Stimulated activated naive CD8-positive, alpha-beta T cell treated with anti-CD3 and anti-CD28 coated beads, Interleukin-15, Interleukin-2, amounts not matched to agents 100 U/mL and 50 U/mL, for 24 hours (primary cell): ENCODE data around the gene AMDHD1.

ENCODE experiments used
- ATAC-seq: fragments of 150-1000 bp; cut with Tn5 transposase; one replicate; pipeline ENCODE4 v1.10.0; 2021
- DNase-seq: peaks from one replicate; pipeline ENCODE4 v3.0.0; 2021

Gene AMDHD1

GRCh38 chr12:95943330-95943842 lies at the start of gene AMDHD1:
TSS of gene AMDHD1 (plus strand) at chr12:95943331. CDS start at chr12:95943399, 68 bp downstream.
- DNase-seq (peak; percentile 69), ATAC-seq (peak; percentile 67)

GRCh38 chr12:95896846-95897245 lies 46.3 kb upstream of the AMDHD1 start:
- no peak for ATAC-seq

GRCh38 chr12:95898081-95898480 lies 45.0 kb upstream of the AMDHD1 start:
- no peak for ATAC-seq
- no peak for DNase-seq

More at GRCh38 chr12:95896846-95897245, 46.3 kb upstream of the AMDHD1 start:
- DNase-seq: no peak

GRCh38 chr12:95908573-95908972 lies 34.6 kb upstream of the AMDHD1 start:
- no peak for ATAC-seq
- no peak for DNase-seq

DNA sequence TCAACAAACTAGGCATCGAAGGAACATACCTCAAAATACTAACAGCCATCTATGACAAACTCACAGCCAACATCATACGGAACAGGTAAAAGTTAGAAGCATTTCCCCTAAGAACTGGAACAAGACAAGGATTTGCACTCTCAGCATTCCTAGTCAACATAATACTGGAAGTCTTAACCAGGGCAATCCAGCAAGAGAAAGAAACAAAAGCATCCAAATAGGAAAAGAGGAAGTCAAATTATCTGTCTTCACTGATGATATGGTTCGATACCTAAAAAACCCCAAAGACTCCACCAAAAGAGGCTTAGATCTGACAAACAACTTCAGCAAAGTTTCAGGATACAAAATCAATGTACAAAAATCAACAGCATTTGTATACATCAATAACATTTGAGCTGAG lies 33.3 kb upstream of the AMDHD1 start:
- ATAC-seq (no peak), DNase-seq (no peak)

GRCh38 chr12:95918194-95918993 lies 24.7 kb upstream of the AMDHD1 start:
- ATAC-seq (peak; percentile 92), DNase-seq (peak; percentile 42)

DNA sequence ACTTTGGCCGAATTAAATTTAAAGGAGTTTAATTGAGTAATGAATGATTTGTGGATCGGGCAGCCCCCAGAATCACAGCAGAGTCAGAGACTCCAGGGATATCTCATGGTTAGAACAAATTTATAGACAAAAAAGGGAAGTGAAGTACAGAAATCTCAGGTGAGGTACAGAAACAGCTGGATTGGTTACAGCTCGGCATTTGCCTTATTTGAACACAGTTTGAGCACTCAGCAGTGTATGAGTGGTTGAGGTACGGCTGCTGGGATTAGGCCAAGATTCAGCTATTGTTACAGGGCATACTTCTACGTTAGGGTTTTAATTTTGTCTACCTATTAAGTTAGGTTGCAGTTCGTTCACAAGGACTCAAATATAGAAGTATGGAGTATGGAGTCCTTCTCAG lies 24.0 kb upstream of the AMDHD1 start:
- no peak for ATAC-seq

DNA sequence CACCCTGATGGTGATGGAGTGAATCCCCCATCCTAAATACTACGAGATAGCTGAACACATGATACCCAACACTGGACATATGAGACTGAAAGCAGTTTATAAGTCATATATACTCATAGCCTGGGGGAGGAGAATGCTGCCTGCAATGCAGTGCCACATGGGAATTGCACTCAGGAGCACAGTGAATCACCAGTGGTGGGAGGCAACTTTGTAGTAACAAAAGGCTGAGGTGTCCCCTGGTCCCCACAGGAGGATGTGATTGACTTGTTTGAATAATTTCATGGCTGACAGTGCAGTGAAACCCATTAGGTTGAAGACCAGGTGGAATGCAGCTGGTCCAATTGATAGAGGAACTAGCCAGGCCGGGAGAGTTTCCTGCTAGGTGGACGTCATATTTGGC lies 20.9 kb upstream of the AMDHD1 start:
- no peak for DNase-seq
- ATAC-seq: no peak

More for the DNA sequence above, 24.0 kb upstream of the AMDHD1 start:
- no peak for DNase-seq

GRCh38 chr12:95940514-95940913 lies 2.6 kb upstream of the AMDHD1 start:
- no peak for DNase-seq
- ATAC-seq: no peak

DNA sequence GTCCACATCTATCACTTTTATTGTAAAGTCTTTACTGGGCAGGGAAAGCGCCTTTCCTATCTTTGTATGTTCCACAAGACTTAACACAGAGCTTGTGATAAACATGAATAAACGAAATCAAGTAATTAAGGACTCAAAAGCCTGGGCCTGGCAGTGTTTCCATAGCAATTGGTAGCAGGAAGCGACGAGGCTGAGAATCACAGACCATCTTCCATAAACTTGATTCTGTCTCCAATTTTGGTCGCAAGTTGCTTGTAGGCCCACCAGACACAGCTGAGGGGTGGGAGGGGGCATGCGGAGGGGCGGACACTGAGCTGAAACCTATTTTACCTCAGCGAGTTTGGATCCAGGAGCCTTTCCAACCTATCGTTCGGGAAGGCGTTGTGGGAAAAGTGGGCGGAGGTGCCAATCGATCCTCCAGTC lies 1.0 kb upstream of the AMDHD1 start:
- no peak for DNase-seq

GRCh38 chr12:95942524-95943329 lies 404 bp upstream of the AMDHD1 start, which contains the start of gene CCDC38:
TSS of gene CCDC38 (minus strand) at chr12:95942614. CDS start at chr12:95936509, 6,105 bp downstream.
- ATAC-seq (peak; percentile 99), DNase-seq (peak; percentile 85)

More for the DNA sequence above, 1.0 kb upstream of the AMDHD1 start:
- ATAC-seq: no peak

- ATAC-seq: no peak
These were observed 1.1 kb downstream of the AMDHD1 start for GRCh38 chr12:95944108-95944704.

DNA sequence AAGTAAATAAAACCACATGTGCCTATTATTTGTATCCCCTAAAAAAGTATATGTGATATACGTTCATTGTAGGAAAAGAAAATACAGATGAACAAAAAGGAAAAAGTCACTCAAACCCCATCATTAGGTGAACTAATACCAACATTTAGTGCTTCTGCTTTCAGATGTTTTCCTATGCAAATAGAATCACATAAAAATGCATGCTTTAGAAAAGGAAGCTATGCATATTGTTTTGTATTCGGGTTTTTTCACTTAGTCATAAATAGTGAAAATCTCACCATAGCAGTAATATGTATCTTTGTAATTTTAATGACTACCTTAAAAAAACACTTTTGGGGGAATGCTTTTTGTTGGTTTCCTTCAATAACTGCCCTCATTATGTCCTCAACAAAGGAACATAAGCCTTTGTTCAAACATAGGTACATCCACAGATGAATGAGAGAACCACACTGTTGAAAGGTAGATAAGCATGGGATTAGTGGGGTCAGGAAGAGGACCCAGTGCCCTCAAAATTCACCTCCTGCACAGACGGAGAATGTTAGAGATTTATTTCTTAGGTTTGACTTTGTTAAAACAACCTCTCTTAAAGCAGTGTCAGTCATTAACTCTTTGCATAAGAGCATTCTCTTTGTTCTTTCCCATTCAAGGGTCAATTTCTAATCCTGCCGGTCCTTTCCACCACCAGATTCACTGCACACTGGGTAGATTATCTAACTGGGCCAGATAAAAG lies 6.5 kb downstream of the AMDHD1 start:
- ATAC-seq: no peak
- DNase-seq: no peak

More at GRCh38 chr12:95944108-95944704, 1.1 kb downstream of the AMDHD1 start:
- DNase-seq: no peak

DNA sequence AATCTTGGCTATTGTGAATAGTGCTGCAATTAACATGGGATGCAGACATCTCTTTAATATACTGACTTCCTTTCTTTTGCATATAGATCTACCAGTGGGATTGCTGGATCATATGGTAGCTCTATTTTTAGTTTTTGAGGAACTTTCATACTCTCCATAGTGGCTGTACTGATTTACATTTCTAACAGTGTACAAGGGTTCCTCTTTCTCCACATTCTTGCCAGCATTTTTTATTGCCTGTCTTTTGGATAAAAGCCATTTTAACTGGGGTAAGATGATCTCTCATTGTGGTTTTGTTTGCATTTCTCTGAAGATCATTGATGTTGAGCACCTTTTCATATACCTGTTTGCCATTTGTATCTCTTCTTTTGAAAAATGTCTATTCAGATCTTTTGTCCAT lies 8.4 kb downstream of the AMDHD1 start:
- DNase-seq: no peak
- no peak for ATAC-seq

DNA sequence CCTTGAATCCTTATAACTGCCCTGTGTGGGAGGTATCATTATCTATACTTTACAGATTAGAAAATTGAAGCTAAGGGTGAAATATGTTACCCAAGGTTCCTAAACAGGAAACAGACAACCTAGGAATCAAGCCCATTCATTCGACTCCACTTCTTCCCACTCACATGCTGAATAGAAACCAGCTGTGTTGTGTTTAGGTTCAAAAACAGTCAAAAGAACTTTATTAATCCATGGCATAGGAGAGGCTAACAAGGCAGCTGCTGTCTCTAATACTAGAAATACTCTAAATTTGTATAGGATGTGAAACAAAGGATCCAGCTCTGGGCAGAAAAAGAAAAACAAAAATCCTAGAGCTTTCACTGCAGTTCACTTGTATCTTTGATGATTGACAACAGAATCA lies 9.9 kb downstream of the AMDHD1 start:
- ATAC-seq: no peak
- no peak for DNase-seq

- no peak for ATAC-seq
- no peak for DNase-seq
These were observed 12.5 kb downstream of the AMDHD1 start for GRCh38 chr12:95955549-95956159.

DNA sequence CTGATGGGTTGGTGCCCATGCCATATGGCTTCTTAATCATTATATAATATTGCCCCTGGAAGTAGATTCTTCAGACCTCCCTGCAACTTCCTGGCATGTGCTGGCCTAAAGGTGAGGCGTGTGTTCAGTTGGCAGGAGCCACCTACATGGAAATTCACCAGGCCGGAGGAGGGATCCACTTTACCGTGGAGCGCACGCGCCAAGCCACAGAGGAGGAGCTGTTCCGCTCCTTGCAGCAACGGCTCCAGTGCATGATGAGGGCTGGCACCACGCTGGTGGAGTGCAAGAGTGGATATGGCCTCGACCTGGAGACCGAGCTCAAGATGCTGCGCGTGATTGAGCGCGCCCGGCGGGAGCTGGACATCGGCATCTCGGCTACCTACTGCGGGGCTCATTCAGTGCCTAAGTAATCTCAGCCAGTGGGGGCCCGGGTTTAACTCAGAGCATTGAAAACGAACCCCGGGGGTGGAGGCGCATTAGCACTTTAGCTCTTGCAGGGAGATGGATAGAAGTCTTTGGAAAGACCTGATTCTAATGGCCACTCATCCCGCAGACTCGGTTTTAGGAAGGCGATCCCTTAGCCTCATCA lies 13.5 kb downstream of the AMDHD1 start:
- ATAC-seq: no peak
- no peak for DNase-seq

DNA sequence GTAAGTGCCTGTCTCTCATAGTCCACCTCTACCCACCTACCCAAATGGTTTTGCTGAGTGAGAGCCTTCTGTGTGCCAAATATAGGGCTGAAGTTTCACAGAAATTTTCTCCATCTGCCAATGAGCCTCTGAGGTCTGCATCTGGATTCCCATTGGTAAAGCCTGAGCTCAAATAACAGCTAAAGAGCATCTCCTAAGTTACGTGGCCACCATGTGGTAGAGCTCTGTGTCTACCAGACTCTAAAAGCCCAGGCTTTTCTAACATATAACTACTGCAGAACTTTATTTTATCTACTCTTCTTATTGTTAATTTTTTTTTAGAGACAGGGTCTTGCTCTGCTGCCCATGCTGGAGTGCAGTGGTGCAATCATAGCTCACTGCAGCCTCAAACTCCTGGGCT lies 16.0 kb downstream of the AMDHD1 start:
- DNase-seq (no peak), ATAC-seq (no peak)

DNA sequence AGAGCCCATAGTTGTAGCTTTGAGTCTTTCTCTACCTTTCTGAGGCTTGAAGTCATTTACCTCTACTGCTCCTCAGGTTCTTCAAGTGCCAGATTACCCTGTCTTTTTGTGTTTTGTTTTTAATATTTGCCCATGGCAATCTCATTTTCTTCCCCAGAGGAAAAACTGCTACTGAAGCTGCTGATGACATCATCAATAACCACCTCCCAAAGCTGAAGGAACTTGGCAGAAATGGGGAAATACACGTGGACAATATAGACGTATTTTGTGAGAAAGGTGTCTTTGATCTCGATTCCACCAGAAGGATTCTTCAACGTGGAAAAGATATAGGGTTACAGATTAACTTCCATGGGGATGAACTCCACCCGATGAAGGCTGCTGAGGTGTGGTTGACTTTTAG lies 17.1 kb downstream of the AMDHD1 start:
- no peak for DNase-seq
- ATAC-seq: no peak

- no peak for ATAC-seq
These were observed 19.1 kb downstream of the AMDHD1 start for GRCh38 chr12:95962222-95962621.

DNA sequence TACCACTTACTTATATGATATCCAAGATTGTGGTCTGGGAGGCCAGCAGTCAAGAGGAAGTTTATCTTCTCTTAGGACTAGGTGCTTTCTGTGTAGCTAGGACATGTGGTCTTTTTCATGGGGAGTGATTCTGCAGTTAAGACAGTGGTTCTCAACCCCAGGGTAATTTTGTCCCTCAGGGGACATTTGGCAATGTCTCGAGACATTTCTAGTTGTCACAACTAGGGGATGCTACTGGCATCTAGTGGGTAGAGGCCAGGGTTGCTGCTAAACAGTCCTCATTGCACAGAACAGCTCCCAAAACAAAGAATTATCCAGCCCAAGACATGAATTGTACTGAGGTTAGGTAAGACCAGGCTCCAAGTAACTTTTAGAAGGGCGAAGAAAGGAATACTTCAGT lies 20.0 kb downstream of the AMDHD1 start:
- no peak for DNase-seq
- no peak for ATAC-seq

More at GRCh38 chr12:95962222-95962621, 19.1 kb downstream of the AMDHD1 start:
- DNase-seq: no peak
